GM12878 (cell line): ENCODE measurements around the gene BRICD5. TPM values are rescaled to one million over a fixed set of nuclear protein-coding genes. Genes with fewer than 3 reads are reported as not detected.

Experiments used
- BCL11A ChIP-seq: IDR thresholded peaks from 2 replicates; pipeline ENCODE4 v1.6.1; 2011; ENCODE audit warnings: low read depth, low read length
- BRCA1 ChIP-seq: IDR thresholded peaks from 2 replicates; pipeline ENCODE4 v1.6.1; 2011; ENCODE audit warnings: low read depth, low read length, improper control_type of control experiment
- CBX5 ChIP-seq: sonication (generic); IDR thresholded peaks from 2 replicates; pipeline ENCODE4 v1.6.1; 2016; ENCODE audit warnings: low read depth, moderate library complexity, mild to moderate bottlenecking, inconsistent platforms
- CHD1 ChIP-seq: IDR thresholded peaks from 2 replicates; pipeline ENCODE4 v1.6.1; 2012; ENCODE audit warnings: low read depth, low read length, improper control_type of control experiment
- CHD2 ChIP-seq: IDR thresholded peaks from 2 replicates; pipeline ENCODE4 v1.6.1; 2011; ENCODE audit warnings: low read depth, low read length, improper control_type of control experiment, borderline replicate concordance
- CREM ChIP-seq: IDR thresholded peaks from 2 replicates; pipeline ENCODE4 v1.6.1; 2014; ENCODE audit warnings: antibody characterized with exemption, low read depth
- E4F1 ChIP-seq: fragments of 450-650 bp; IDR thresholded peaks from 2 replicates; pipeline ENCODE4 v1.6.1; 2018; ENCODE audit warnings: borderline replicate concordance, mild to moderate bottlenecking; ENCODE audit not compliant: partially characterized antibody
- FOS ChIP-seq: IDR thresholded peaks from 3 replicates; pipeline ENCODE4 v1.6.1; 2011; ENCODE audit warnings: borderline replicate concordance; ENCODE audit not compliant: insufficient read length; ENCODE audit errors: extremely low read depth
- HDAC6 ChIP-seq: fragments of 200-600 bp; sonication (generic); IDR thresholded peaks from one replicate; pipeline ENCODE4 v1.8.0; 2017; ENCODE audit warnings: antibody characterized with exemption; ENCODE audit not compliant: unreplicated experiment
- MAX ChIP-seq: IDR thresholded peaks from 2 replicates; pipeline ENCODE4 v1.6.1; 2012; ENCODE audit warnings: low read depth, low read length, improper control_type of control experiment
- MYB ChIP-seq: fragments of 150-350 bp; IDR thresholded peaks from 2 replicates; pipeline ENCODE4 v1.6.1; 2014; ENCODE audit warnings: mild to moderate bottlenecking, low read depth, low read length, borderline replicate concordance
- NFYA ChIP-seq: IDR thresholded peaks from 2 replicates; pipeline ENCODE4 v1.6.1; 2011; ENCODE audit warnings: low read depth, mild to moderate bottlenecking, low read length, improper control_type of control experiment, borderline replicate concordance
- NR2C2 ChIP-seq: IDR thresholded peaks from 2 replicates; pipeline ENCODE4 v1.6.1; 2011; ENCODE audit warnings: borderline replicate concordance, low read depth; ENCODE audit not compliant: control insufficient read depth, insufficient read length
- RAD51 ChIP-seq: fragments of 450-650 bp; IDR thresholded peaks from 2 replicates; pipeline ENCODE4 v1.6.1; 2016; ENCODE audit warnings: moderate library complexity, mild to moderate bottlenecking, inconsistent platforms
- RB1 ChIP-seq: fragments of 450-650 bp; formaldehyde crosslinking; IDR thresholded peaks from 2 replicates; pipeline ENCODE4 v1.6.1; 2017; ENCODE audit warnings: mild to moderate bottlenecking, borderline replicate concordance
- RELA ChIP-seq: fragments of 450-650 bp; IDR thresholded peaks from 2 replicates; pipeline ENCODE4 v1.8.0; 2014; ENCODE audit warnings: borderline replicate concordance; ENCODE audit not compliant: partially characterized antibody
- RFX5 ChIP-seq: IDR thresholded peaks from 2 replicates; pipeline ENCODE4 v1.6.1; 2011; ENCODE audit warnings: low read depth, low read length, improper control_type of control experiment
- SMAD1 ChIP-seq: fragments of 450-650 bp; IDR thresholded peaks from 2 replicates; pipeline ENCODE4 v1.6.1; 2018; ENCODE audit warnings: mild to moderate bottlenecking, low read depth; ENCODE audit not compliant: partially characterized antibody
- SREBF1 ChIP-seq: IDR thresholded peaks from 2 replicates; pipeline ENCODE4 v1.6.1; 2012; ENCODE audit warnings: mild to moderate bottlenecking, low read length
- TCF12 ChIP-seq: IDR thresholded peaks from 2 replicates; pipeline ENCODE4 v1.6.1; 2011; ENCODE audit warnings: low read depth, mild to moderate bottlenecking, low read length
- TCF3 ChIP-seq: IDR thresholded peaks from 2 replicates; pipeline ENCODE4 v1.6.1; 2012; ENCODE audit warnings: low read depth, mild to moderate bottlenecking, low read length, borderline replicate concordance; ENCODE audit not compliant: insufficient read depth
- ZNF207 ChIP-seq: fragments of 450-650 bp; IDR thresholded peaks from 2 replicates; pipeline ENCODE4 v1.6.1; 2014; ENCODE audit warnings: antibody characterized with exemption, mild to moderate bottlenecking, borderline replicate concordance
- ZZZ3 ChIP-seq: IDR thresholded peaks from 2 replicates; pipeline ENCODE4 v1.6.1; 2011; ENCODE audit warnings: low read depth; ENCODE audit not compliant: control insufficient read depth, insufficient read length
- polyA plus RNA-seq, 11 experiments: library from polyadenylated mRNA; depleted of rRNA in 4 of 11; unstranded in 6 of 11; stranded (reverse) in 5 of 11; fragments of >200 nt; fragmentation: Nextera tagmentation in 4 of 11; fragmentation: Illumina TruSeq in 1 of 11; extraction: Ambion mirVana in 4 of 11; extraction: Trizol in 1 of 11; gene quantifications; 1 replicate in 1 of 11; 2 replicates in 10 of 11; pipeline versions ENCODE4 v1.2.1 to v1.2.3, GENCODE V29; 2011 to 2016; ENCODE audit warnings: inconsistent platforms in 2 of 11, missing spikeins in 2 of 11, low read depth in 1 of 11
- total RNA-seq, 4 experiments: library from RNA; depleted of rRNA in 3 of 4; stranded (reverse); fragments of >200 nt in 3 of 4; fragmentation: Illumina TruSeq in 1 of 4; extraction: Trizol in 1 of 4; gene quantifications; 2 replicates each; pipeline versions ENCODE4 v1.2.1 to v1.2.3, GENCODE V29; 2013 to 2021
- TF ChIP-seq, protein P1 (sequence below): fragments of 450-650 bp; formaldehyde crosslinking; IDR thresholded peaks from 2 replicates; pipeline ENCODE4 v1.4.0; 2020; ENCODE audit warnings: mild to moderate bottlenecking, moderate library complexity

BRICD5 gene
- total and polyA plus RNA-seq, 10 of the 15 experiments (the other 5 are each of a cell fraction or from before 2014, with no cell fraction given), result 0.58 to 11.6 (median 1.5) TPM; not detected in 1

- TF ChIP-seq SMAD1 (no peak), MYB (no peak), FOS (no peak), BCL11A (no peak), TCF3 (0 out of 2 replicates have a peak, but pooled peaks have one; percentile 17), CHD1 (peak; percentile 96), CREM (peak; percentile 74), RB1 (peak; percentile 91; the same call in 1 of the 2 replicates), CBX5 (no peak), RELA (peak; percentile 73), ZNF207 (peak; percentile 96; the same call in 1 of the 2 replicates), ZZZ3 (no peak), SREBF1 (peak; percentile 90), TCF12 (no peak), HDAC6 (no peak), RAD51 (peak; percentile 41; the same call in 1 of the 2 replicates), RFX5 (no peak), NFYA (no peak), NR2C2 (peak; percentile 92), MAX (peak; percentile 80), BRCA1 (no peak), E4F1 (no peak), CHD2 (0 out of 2 replicates have a peak, but pooled peaks have one; percentile 33)
- TF ChIP-seq, protein P1, sequence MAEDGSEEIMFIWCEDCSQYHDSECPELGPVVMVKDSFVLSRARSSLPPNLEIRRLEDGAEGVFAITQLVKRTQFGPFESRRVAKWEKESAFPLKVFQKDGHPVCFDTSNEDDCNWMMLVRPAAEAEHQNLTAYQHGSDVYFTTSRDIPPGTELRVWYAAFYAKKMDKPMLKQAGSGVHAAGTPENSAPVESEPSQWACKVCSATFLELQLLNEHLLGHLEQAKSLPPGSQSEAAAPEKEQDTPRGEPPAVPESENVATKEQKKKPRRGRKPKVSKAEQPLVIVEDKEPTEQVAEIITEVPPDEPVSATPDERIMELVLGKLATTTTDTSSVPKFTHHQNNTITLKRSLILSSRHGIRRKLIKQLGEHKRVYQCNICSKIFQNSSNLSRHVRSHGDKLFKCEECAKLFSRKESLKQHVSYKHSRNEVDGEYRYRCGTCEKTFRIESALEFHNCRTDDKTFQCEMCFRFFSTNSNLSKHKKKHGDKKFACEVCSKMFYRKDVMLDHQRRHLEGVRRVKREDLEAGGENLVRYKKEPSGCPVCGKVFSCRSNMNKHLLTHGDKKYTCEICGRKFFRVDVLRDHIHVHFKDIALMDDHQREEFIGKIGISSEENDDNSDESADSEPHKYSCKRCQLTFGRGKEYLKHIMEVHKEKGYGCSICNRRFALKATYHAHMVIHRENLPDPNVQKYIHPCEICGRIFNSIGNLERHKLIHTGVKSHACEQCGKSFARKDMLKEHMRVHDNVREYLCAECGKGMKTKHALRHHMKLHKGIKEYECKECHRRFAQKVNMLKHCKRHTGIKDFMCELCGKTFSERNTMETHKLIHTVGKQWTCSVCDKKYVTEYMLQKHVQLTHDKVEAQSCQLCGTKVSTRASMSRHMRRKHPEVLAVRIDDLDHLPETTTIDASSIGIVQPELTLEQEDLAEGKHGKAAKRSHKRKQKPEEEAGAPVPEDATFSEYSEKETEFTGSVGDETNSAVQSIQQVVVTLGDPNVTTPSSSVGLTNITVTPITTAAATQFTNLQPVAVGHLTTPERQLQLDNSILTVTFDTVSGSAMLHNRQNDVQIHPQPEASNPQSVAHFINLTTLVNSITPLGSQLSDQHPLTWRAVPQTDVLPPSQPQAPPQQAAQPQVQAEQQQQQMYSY, result no peak
Measured at GRCh38 chr16:2205104-2205966, 5.3 kb downstream of the BRICD5 start, which contains the start of gene MLST8 (continued).
